Activated naive CD8-positive, alpha-beta T cell treated with anti-CD3 and anti-CD28 coated beads, Interleukin-2, amount 50 U/mL, for 16 hours (primary cell): ENCODE results near the gene CDA.

ENCODE experiments used
- DNase-seq: peaks from one replicate; pipeline ENCODE4 v3.0.0-alpha.2; 2020; ENCODE audit warnings: low read depth, low spot score

CDA gene

GRCh38 chr1:20615946-20616846, 27.3 kb downstream of the CDA start:
- DNase-seq = no peak

DNA sequence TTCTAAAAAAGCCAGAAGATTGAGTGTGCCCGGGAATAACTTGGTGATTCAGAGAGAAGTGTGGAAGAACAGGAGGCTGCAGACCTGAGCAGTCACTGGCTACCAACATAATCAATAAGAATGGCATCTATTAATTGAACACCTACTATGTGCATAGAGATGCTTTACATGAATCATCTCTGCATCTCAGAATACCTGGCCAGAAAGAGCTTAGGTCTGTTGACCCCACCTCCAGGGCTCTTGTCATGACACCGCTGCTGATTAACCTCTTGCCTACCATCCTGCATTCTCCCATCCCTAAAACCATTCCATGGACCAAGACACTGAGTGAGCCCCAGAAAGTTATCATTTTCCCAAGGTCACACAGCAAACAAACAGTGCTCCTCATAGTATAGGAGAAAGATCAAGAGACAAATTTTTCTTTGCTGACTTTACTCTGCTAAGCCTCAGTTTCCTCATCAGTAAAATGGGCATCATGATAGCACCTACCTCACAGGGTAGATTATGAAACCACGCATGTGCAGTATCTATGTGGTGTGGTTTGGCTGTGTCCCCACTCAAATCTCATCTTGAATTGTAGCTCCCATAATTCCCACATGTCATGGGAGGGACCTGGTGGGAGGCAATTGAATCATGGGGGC, 28.1 kb downstream of the CDA start:
- DNase-seq = no peak

GRCh38 chr1:20618550-20618949, 29.7 kb downstream of the CDA start:
- DNase-seq = no peak

DNA sequence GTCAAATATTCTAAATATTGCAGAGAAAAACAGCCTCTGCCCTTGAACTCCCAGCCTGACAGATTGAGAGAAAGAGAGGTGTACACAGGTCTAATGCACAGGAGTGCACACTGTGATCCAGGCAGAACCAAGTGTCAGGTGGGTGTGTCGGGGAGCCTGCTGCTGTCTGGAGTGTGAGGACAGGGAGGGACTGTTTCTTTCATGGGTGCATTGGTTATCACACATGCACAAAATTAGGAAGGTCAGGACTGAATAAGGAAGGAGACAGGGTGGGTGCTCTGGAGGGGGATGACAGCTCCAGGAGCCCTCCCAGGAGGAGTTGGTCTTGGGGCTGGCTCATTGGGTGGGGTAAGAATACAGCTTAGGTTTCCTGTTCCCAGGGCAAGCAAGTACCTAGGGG, 31.1 kb downstream of the CDA start:
- no peak for DNase-seq

DNA sequence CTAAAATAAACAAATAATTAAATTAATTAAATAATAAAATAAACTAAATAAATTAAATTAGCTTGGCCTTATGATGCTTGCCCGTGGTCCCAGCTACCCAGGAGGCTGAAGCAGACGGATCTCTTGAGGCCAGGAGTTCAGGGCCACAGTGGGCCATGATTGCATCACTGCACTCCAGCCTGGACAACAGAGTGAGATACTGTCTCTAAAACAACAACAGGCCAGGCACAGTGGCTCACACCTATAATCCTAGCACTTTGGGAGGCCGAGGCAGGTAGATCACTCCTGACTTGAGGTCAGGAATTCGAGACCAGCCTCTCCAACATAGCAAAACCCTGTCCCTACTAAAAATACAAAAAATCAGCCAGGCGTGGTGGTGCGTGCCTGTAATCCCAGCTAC, 32.1 kb downstream of the CDA start:
- no peak for DNase-seq

DNA sequence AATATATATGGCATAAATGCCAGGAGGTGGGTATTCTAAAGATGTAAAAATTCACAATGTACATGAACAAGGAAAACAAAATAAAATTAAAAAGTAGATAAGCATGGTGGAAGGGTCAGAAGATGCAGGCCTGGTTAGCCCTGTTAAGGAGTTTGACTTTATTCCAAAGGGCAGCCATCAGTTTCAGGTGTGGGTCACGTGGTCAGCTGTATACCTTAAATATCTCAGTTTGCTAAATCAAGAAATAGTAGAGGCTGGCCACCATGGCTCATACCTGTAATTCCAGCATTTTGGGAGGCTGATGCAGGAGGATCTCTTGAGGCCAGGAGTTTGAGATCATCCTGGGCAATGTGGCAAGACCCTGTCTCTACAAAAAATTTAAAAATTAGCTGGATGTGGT, 35.8 kb downstream of the CDA start:
- no peak for DNase-seq

- DNase-seq = no peak
Observed at GRCh38 chr1:20625176-20626097, 36.5 kb downstream of the CDA start.

GRCh38 chr1:20626098-20626427, 37.2 kb downstream of the CDA start:
- DNase-seq = no peak

DNA sequence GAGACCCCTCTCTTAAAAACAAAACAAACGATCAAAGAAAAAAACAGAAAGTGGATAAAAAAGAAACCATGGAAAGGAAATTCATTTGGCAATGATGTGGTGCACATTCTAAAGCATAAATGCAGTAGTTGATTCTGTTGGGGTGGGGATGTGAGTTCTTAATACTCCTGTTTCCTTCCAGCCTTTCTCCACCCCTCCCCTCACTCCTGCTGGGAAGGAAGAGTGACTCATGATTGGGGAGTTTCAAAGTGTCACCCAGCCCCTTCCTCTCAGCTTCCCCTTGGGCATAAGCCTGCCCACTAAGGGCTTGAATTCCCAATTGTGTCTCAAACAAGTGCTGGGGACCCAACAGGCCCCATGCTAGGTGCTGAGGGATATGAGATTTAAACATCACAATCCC, 37.6 kb downstream of the CDA start:
- no peak for DNase-seq

DNA sequence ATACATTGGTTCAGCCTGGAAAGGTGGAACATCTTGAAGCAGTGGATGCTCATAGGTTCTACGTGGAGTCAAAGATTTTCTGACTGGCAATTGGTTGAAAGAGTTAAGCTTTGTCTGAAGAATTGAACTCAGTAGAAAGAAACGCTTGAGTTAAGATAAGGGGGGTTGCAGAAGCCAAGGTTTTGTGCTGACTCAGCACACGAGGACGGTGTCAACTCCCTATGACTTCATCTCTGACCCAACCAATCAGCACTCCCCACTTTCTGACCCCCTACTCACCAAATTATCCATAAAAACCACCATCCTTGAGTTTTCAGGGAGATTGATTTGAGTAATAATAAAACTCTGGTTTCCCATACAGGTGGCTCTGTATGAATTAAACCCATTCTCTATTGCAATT, 41.8 kb downstream of the CDA start:
- no peak for DNase-seq

- DNase-seq = no peak
Observed at GRCh38 chr1:20632386-20632785, 43.5 kb downstream of the CDA start.

DNA sequence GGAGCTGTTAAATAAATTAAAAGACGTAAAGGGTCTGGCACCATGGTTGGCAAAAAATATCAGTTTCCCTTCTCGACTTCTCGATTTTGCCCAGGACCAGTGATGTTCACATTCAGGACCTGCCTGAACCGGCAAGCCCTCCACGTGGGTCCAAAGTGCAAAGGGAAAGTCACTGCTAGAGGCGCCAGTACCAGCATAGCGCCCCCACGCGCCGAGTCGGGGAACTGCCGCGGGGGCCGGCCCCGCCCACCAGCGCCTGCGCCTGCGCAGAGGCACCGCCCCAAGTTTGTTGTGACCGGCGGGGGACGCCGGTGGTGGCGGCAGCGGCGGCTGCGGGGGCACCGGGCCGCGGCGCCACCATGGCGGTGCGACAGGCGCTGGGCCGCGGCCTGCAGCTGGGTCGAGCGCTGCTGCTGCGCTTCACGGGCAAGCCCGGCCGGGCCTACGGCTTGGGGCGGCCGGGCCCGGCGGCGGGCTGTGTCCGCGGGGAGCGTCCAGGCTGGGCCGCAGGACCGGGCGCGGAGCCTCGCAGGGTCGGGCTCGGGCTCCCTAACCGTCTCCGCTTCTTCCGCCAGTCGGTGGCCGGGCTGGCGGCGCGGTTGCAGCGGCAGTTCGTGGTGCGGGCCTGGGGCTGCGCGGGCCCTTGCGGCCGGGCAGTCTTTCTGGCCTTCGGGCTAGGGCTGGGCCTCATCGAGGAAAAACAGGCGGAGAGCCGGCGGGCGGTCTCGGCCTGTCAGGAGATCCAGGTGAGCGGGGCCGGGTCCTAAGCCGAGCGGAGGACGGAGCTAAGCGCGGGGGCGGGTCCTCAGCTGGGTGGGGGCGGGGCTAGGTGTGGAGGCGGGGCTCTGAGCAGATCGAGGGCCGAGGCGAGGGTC, 44.5 kb downstream of the CDA start, which contains the start of gene PINK1:
TSS of gene PINK1 (plus strand) at position 269 of the 875 bp plus-strand sequence. CDS start at position 360, 91 bp downstream.
- peak; percentile 60 for DNase-seq

DNA sequence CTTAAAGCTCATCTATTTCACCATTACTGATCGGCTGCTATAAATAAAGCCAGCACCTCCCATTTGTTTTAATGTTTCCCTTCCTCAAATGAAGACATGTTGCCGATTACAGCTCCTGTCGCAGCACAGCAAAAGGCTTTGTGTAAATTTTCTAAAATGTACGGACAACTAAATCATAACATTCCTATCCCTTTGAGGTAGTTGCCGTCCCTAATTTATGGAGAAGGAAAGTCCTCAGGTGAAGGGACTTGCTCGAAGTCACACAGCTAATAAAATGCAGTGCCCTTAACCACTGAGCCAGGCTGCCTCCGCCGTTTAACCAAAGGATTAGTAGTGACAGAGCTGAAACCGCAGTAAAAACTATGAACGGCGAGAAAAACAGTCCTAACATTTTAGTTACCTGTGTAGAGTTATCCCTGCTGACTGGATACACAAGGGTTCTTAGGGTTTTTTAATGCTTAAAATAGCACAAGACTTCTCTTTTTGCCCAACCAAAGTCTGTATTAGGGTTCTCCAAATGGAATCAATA, 45.2 kb downstream of the CDA start:
- no peak for DNase-seq

DNA sequence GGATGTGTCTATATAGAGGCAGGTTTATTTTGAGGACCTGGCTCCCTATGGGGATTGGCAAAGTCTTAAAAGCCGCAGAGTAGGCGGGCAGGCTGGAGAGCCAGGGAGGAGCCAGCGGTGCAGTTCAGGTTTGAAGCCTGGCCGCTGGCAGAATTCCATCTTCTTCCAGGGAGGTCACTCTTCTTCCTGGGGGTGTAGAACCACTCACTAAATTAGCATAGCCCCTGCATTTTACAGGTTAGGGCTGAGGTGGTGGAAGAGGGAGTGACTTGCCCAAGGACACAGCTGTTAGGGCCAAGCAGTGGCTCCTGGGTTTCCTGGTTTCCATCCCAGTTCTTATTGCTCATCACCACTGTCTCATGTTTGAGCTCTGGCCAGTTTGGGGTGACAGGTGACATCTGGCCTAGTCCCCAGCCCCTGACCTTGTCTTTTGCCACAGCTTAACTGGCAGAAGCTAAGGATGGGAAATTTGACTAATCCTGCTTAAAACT, 45.7 kb downstream of the CDA start:
- no peak for DNase-seq

GRCh38 chr1:20636785-20637347, 48.0 kb downstream of the CDA start:
- no peak for DNase-seq

DNA sequence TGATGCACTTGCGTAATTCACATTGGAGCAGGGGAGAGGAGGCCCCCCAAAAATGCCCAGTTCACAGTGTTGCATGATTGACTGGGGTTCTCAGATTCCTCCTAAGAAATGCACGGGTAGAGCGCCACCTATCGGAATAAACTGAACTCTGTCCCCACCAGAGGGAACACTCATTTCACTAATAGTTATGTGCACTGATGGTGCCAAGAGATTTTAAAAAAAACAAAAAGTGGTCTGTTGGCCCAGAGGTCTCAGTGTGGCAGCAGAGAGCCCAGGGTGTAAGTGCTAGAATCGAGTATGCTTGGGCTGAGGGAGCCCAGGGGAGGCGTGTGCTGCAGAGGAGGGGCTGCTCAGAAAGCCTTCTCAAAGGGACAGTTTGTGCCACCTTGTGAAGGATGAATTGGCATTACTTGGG, 51.3 kb downstream of the CDA start:
- DNase-seq = no peak

DNA sequence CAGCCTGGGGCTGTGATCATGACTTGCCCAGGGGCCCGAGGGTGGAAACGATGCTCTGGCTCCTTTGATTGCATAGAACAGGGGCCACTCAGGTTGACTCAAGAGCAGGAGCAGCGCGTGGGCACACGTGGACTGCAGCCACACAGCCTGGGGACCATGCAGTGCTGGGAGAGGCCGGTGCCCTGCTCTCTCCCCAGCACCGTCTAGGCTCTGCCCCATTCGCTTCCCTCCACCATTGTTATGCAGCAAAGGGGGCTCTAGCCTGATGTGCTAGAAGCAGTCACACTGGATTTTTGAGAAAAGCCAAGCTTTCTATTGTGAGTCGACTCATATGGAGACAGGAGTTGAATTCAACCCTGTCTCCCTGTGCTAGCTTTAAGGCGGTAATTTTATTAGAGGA, 53.1 kb downstream of the CDA start:
- no peak for DNase-seq

DNA sequence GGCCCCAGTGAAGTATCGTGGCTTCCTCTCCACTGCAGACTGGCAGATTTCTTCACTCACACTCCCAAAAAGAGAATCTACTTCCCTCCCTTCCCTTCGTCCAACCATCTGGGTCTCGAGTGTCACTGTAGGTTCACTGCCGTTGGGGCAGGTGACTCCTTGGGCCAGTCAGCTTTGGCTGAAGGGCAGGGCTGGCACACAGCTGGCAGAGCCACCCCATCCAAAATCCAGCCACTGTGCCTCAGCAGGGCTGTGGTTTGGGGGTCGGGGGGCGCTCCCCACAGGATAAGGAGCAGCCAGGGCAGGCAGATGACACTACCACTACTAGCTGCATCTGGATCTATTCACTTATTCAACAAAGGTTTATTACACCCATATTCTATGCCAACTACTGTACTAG, 54.2 kb downstream of the CDA start:
- no peak for DNase-seq

DNA sequence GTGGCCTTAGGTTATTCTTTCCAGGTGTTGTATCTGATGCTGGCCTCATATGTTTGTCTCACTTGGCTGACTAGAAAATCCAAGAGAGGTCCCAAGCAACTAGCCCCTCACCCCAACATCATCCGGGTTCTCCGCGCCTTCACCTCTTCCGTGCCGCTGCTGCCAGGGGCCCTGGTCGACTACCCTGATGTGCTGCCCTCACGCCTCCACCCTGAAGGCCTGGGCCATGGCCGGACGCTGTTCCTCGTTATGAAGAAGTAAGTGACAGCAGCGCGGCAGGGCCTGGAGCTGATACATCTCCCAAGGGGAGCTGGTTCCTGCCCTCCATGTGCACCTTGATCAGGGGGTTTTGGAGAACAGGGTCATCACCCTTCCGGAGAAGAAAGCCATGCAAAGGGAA, 55.5 kb downstream of the CDA start:
- no peak for DNase-seq

DNA sequence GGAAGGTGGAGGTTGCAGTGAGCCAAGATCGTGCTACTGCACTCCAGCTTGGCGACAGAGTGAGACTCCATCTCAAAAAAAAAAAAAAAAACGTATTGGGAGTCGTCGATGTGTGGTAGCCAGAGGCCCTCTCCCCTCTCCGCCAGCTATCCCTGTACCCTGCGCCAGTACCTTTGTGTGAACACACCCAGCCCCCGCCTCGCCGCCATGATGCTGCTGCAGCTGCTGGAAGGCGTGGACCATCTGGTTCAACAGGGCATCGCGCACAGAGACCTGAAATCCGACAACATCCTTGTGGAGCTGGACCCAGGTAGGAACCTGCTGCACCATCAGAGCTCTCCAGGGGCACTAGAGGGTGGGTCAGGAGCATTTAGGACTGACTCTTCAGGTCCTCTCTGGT, 56.5 kb downstream of the CDA start:
- DNase-seq = no peak
